ENCODE data around the gene PRRX2. TPM values are rescaled to one million over a fixed set of nuclear protein-coding genes. Genes with fewer than 3 reads are reported as not detected.
"Not testable (repeated sequence)": the region's sequence is repeated elsewhere in the genome, so short reads cannot be mapped to it uniquely, and the experiment has no call there.

The PRRX2 gene
- polyA plus RNA-seq, 4 donors: 0.98 to 2.6 (median 1.5) TPM

DNA sequence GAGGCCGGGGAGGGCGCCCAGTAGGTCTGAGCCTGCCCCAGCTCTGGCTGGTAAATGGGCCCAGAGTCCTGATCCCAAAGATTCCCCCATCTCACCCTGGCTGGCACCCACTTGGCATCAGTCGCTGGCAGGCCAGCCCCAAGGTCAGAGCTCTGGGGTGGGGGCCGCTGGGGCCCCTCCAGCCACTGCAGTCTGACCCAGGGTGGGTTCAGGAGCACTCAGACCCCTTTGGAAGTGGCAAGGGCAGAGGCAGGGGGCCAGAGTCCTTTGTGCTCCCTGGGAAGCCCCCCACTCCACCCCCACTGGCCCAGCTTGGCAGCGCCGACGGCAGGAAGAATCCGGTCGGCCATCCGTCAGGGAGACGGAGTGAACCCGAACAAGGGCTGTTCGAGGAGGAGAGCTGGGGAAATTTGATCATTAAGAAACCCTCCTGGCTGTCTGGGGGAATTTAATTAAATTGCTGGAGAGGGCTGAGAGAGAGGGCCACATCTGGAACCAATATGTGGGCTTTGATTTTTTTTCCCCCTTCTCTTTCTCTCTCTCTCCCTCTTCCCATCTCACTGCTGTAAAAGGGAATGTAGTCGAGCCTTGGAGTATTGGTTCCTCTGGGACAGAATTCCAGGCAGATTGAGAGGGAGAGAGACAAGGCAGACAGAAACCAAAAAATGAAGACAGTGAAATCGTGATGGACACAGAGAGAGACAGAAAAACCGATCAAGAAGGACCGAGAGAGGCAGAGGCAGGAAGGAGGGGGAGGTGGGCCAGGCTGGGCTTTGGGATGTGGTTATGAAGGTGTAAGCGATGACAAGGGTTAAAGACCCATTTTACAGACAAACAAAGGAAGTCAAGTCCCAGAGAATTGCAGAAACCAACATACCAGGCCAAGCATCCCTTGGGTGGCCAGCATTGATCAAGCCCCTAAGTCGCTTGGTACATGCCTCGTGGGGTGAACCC lies 15.4 kb upstream of the PRRX2 start:
- no peak for DNase-seq (ENCODE audit: low read depth in 4 of 4, low spot score in 3 of 4)

DNA sequence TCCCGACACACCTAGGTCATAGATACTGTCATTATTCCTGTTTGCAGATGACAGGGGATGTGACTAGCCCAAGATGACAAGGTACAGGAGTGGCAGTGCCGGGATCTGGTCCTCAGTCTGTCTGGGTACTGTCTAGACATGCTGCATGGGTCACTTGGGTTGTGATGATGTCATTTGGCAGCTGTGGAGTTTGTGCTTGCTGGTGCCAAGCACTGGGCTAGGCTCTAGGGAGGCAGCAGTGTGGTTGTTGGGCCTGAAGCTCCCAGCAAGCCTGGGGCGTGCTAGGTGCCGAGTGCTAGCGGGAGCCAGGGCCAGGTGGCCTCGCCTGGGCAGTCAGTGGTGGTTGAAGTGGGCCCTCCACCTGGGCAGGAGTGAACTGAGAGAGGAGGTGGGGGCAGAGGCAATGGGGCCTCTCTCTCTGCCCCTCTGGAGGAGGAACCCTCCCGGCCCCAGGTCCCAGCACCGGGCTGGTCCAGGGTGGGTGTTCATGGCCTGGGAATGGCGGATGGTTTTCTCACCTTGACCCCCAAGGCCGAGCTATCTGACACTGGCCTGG lies 14.7 kb upstream of the PRRX2 start:
- DNase-seq (ENCODE audit: low read depth in 4 of 4, low spot score in 3 of 4): no peak

DNA sequence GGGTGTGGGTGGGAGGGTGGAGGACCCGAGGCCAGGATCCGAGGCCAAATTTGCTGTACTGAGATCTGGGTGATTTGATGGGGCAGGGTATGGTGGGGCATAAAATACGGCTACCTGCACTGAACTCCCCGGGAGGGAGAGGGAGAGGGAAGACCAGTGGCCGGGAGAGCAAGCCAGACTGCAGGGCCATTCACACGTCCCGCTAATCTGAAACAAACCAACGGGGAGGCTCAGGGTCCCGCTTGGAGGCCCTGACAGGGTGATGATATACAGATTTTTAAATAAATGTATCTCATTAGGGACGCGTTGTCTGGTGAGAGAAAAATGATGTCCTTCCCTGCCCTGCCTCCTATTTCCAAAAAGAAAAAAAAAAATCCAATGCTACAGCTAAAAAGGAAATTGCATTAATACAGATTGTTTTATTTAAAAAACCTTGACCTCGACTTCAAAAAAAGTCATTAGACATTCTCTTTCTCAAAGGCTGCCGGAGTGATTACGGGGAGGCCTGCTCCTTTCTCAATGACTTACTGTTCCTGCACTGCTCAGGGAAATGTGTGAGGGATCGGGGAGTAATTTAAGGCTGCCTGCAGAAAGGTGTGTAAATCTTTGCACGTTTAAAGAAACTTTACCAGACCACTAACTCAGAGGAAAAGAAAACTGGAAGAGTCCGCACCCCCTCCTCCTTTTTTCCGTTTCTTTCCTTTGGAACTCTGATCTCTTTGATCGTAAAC lies 11.5 kb upstream of the PRRX2 start:
- DNase-seq (ENCODE audit: low read depth in 4 of 4, low spot score in 3 of 4): peak in 2 of 4 donors; percentile 58 to 73

DNA sequence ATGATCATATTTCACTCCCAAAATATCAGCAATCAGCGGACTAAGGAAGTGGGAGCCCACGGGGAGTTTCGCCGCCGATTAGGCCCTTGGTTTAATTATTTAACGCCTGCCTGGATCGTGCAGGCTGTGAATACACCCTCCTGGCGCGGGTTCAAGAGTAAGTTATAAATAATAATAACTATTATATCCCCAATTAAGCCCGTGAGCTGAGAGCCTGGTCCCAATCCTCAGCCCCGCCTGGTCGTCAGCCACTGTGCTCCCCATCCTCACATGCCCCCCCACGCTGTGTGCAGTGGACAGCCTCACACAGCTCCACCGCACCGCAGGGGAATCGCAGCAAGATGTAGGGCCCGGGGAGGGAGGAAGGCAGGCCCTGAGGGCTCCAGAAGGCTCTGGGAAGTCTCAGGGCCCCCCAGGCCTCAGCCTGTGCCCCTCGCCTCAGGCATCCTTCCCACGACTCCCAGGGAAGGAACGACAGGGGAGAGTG lies 10.8 kb upstream of the PRRX2 start:
- DNase-seq (ENCODE audit: low read depth in 4 of 4, low spot score in 3 of 4): no peak

DNA sequence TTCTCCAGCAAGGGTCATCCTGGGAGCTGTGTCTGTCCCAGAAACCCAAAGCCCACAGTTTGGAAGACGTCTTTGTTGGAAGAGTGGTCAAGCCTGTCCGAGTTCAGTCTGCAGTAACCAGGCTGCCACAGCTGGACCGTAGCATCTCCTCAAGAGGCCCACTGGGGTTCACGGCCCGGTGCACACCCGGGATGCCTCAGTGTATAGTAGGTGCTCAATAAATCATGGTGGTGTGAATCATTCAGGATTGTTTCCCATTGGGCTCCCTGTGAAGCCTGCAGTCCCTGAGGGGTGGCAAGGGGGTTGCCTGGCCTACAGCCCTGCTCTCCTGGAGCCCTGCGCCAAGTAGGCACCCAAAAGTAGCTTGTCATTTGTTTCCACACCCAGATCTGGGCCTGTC lies 10.3 kb upstream of the PRRX2 start:
- DNase-seq (ENCODE audit: low read depth in 4 of 4, low spot score in 3 of 4): no peak

DNA sequence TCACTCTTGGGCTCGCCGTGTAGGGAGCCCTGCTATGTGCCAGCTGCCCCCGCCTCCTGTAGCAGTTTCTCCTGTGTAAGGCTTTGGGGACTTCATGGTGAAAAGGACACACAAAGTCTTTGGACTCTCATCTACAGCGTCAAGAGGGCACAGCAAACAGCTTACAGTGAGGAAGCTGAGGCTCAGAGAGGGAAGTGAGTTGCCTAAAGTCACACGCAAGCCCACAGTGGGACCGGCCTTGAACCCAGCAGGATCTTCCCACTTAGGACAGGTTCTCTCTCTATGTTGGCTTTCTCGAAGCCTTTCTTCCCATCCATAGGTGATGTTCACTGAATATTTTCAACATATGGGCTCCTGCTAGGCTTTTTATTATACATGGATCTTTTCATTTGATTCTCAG lies 9.8 kb upstream of the PRRX2 start:
- DNase-seq (ENCODE audit: low read depth in 4 of 4, low spot score in 3 of 4): no peak

DNA sequence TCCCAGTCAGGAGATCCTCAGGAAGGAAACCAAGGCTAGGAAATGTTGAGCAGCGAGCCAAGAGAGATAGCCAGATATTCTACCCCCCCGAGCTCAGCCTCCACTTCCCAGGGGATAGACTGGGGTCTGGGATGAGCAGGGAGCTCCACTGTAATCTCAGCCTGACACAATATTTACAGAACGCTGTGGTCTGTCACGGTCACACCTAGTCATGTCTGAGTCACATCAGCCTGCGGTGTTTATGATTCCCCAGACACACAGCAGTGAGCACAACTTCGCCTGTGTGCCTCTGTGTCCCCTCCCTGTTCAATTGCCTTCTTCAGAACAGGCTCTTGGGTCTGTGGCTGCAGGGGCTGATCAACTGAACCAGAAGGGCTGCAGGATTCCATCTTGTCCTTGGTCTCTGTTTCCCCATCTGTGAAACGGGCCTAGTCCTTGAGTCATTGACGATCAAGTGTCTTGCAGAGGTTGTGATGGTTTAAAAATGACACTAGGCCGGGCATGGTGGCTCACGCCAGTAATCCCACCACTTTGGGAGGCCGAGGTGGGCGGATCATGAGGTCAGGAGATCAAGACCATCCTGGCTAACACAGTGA lies 8.6 kb upstream of the PRRX2 start:
- DNase-seq (ENCODE audit: low read depth in 4 of 4, low spot score in 3 of 4): no peak

DNA sequence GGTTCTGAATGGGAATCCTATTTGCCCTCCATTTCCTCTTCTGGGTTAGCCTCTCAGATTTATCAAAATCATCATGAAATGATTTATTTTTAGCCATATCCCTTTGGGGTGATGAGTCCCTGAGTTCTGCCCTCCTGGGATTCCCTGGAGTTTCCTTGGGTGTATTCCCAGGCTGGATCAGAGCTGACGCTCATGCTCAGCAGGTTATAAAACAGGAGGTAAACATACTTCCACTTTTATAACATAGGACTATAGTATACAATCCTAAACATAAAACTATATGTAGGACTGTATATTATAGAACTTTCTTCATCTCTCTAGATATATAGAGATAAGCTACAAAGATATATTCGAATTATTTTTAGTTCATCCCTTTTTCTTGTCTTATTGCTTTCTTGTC lies 4.4 kb upstream of the PRRX2 start:
- DNase-seq (ENCODE audit: low read depth in 4 of 4, low spot score in 3 of 4): no peak

DNA sequence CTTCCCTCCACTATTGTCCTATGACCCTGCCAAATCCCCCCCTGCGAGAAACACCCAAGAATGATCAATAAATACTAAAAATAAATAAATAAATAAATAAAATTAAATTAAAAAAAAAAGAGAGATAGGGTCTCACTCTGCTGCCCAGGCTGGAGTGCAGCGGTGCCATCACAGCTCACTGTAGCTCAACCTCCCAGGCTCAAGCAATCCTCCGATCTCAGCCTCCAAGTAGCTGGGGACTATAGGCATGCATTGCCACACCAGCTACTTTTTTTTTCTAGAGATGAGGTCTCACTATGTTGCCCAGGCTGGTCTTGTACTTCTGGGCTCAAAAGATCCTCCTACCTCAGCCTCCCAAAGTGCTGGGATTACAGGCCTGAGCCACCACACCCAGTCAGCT lies 3.2 kb upstream of the PRRX2 start:
- not testable (repeated sequence) for DNase-seq (ENCODE audit: low read depth in 4 of 4, low spot score in 3 of 4)

DNA sequence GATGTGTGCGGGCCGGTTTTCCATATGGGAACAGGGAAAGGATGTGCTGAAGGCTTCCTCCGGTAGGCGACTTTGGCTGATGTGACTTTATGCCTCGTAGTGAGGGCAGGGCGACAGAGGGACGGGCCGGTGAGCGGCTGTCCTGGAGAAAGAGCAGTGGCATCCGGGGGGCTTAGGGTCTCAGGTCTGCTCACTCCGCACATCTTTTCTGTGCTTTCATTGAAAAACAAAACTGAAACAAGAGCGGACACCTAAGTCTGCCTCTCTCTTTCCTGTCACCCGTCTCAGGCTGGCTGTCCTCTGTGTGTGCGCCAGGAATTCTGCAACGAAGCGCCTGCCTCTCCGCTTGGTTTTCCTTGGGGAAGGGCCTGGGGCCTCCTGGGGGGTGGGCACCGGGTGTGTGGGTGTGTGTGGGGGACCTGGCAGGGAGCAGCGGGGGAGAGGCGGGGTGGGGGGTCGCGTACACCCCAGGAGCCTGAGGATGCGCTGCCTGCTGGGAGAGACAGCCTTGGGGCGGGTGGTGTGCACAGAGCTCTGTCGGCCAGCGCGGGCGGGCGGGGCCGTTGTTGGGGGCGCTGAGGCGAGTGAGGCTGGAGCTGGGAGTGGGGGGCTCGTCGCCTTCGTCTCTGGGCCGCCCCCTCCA lies 580 bp upstream of the PRRX2 start:
- DNase-seq (ENCODE audit: low read depth in 4 of 4, low spot score in 3 of 4): no peak

DNA sequence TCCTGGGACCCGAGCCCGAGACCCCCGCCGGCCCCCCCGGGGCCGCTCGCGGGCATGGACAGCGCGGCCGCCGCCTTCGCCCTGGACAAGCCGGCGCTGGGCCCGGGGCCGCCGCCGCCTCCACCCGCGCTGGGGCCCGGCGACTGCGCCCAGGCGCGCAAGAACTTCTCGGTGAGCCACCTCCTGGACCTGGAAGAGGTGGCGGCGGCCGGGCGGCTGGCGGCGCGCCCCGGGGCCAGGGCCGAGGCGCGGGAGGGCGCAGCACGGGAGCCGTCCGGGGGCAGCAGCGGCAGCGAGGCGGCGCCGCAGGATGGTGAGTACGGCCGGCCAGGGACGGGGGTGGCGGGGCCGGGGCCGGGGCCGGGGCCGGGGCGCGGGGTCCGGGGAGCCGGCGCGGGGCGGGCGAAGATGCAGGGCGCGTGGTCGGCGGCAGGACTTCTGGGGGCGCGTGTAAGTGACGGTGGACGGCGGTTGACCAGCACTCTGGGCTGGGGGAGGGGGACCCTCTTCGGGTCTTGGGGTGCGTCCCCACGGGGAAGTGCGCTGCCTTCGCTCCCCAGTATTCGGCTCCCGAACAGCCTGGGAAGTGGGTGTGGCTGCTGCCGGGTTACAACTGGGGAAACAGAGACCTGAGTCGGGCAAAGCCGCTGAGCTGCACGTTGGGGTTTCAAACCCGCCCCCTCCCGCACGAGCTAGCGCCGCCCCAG lies 520 bp downstream of the PRRX2 start:
- DNase-seq (ENCODE audit: low read depth in 4 of 4, low spot score in 3 of 4): no peak

DNA sequence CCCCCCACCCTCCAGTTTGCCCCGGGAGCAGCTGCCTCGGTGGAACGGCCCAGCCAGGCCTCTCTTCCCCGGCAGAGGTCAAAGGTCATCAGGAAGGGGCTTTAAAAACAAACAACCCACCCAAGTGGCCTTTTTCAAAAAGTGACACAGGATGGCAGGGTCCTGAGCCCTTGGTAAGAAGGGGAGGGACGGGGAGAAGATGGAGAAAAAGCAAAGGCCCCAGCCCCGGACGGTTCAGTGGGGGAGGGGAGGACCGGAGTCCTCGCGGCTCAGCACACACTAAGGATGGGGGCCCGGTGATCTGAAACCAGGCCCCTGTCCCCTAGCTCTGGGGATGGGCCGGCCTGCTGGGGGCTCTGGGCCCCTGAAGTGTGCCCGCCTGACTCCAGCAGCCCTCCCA lies 1.1 kb downstream of the PRRX2 start:
- DNase-seq (ENCODE audit: low read depth in 4 of 4, low spot score in 3 of 4): no peak

DNA sequence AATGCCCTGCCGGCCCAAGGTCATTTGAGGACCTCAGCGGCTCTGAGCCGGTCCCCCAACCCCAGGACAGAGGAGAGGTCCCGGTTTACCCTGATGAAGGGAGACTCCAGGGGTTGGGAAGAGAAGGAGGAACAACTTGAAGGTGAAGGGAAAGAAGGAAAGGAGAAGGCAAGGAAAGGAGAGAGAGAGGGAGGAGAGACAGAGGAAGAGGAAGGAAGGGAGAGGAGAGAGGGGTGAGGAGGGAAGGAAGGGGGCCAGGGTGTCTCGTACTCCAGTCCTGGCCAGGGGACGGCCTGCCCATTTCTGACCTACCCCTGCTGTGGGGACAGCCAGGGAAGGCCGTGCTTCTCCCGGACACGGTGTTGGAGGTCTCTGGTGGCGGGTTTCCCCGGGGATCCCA lies 1.9 kb downstream of the PRRX2 start:
- no peak for DNase-seq (ENCODE audit: low read depth in 4 of 4, low spot score in 3 of 4)

DNA sequence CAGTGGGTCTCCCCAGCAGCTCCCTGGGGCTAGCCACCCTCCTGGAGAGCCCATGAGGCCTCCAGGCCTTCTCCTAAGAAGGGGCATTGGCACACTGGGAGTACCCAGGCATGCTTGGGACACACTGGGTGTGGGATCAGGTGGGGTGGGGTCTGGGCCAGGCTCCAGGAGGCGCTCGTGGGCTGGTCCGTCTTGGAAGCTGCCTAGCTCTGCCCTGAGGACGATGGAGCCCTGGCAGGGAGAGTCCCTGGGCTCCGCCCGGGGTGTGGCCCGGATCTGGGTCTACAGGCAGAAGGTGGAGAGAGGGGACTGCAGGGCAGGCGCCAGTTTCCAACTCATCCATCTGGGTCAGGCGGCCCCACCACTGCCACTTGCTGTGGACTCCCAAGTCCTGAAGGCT lies 2.4 kb downstream of the PRRX2 start:
- DNase-seq (ENCODE audit: low read depth in 4 of 4, low spot score in 3 of 4): no peak

DNA sequence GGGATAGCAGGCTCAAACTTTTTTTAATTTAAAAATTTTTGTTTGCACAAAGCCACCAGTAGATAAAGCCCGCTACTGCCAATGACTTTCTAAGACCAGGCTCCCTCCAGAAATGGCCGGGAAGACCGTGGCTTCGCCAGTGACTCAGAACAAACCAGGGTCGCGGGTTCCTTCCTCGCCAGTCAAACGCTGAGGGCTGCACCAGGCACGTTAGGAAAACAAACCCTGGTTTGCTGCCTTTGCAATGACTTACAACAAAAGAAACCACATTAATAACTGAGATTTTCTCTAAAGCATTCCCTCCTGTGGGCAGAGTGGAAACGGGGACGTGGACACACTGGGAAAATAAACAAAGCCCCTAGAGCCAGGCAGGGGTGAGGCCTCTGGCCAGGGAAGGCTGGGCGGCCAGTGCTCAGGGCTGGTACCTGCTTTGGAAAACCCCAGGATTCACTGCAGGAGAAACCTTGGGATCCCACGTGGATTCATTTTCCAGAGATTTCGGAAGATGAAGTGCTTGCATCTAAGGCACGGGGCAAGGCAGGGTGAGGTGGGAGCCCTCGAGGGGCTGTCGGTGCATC lies 3.8 kb downstream of the PRRX2 start:
- DNase-seq (ENCODE audit: low read depth in 4 of 4, low spot score in 3 of 4): no peak

DNA sequence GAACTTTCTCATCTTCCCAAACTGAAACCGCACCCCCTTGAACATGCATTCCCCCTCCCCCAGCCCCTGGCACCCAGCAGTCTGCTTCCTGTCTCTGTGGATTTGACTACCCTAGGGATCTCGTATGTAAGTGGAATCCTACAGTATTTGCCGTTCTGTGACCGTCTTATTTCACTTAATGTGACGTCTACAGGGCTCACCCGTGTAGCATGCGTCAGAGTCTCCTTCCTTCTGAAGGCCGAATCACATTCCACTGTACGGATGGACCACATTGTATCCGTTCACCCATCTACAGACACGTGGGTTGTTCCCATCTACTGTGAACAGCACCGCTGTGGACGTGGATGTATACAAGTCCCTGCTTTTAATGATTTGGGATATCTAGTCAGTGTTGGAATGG lies 4.5 kb downstream of the PRRX2 start:
- DNase-seq (ENCODE audit: low read depth in 4 of 4, low spot score in 3 of 4): no peak

DNA sequence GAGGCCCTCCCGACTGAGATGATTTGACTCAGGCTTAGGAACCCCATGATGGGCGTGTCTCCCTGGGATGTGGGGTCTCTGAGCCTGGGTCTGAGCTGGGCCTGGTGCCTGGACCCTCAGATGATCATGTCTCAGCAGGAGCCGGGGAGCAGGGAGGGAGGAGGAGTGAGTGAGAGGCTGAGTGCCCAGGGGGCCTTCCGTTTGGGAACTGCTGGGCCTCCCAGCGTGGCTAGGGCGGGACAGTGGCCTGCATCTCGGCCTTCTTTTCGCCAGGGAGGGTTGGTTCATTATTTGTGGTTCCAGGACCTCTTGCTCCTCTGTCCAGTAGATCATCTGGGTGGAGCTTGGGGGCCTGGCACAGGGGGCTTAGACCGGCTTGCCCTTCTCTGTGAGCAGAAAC lies 5.6 kb downstream of the PRRX2 start:
- DNase-seq (ENCODE audit: low read depth in 4 of 4, low spot score in 3 of 4): no peak

DNA sequence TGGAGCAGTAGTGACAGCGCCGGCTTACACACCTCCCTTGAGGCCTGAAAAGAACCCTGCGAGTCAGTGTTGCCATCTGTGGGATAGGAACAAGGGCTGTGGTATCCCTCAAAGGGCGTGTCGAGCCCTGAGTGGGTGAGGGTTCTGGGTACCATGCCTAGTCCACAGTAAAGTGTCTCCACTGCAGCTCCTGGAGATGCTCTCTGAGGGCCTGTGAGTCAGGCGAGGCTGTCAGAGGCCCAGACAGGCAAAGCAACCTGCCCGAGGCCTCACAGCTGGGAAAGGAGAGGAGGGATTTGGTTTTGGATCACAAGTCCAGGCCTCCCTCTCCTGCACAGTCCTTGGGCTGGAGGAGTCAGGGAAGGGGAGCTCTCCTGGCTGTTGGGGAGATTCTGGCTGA lies 6.1 kb downstream of the PRRX2 start:
- DNase-seq (ENCODE audit: low read depth in 4 of 4, low spot score in 3 of 4): no peak

DNA sequence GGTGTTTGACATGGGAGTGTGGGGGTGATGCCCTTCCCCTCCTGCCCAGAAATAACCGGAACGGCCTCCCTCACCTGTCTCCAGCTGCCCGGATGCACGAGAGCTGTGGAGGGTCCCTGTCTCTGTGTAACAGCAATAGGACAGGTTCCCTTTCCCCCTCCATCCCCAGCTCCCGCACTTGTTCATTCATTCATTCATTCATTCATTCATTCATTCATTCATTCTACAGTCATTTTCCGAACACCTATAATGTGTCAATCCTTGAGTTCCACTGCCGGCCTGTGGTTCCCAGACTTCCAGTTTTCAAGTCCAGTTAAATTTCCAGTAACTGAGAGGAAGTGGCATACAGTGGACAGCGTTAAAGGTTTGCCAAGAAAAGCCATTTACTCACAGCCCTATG lies 7.3 kb downstream of the PRRX2 start:
- DNase-seq (ENCODE audit: low read depth in 4 of 4, low spot score in 3 of 4): no peak

DNA sequence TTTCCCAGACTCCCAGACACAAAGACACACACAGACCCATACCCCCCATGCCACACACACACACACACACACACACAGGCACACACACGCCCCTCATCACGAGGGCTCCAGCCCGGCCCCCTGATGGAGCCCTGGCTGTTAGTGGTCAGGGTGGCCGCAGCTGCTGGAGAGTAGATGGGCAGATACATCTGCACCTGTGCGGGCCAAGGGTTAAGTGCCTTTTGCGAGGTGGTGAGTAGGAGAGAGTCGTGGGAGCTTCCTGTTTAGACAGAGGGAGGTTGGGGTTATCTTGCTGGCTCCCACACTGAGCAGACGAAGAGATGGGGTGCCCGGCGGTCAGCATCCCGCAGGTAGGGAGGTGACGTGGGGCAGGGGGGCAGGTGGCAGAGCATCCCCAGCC lies 8.2 kb downstream of the PRRX2 start:
- no peak for DNase-seq (ENCODE audit: low read depth in 4 of 4, low spot score in 3 of 4)

All from left renal pelvis (tissue), 4 donors.